Smooth muscle cell (in vitro differentiated cells): Measurements from ENCODE around the gene ZMYND15. TPM values are rescaled to one million over a fixed set of nuclear protein-coding genes. Genes with fewer than 3 reads are reported as not detected.
"Not testable (repeated sequence)": the region's sequence is repeated elsewhere in the genome, so short reads cannot be mapped to it uniquely, and the experiment has no call there.

ENCODE experiments used
- DNase-seq: peaks from one replicate; lab custom pipeline; 2025; ENCODE audit not compliant: unreplicated experiment; lab: John Stamatoyannopoulos, UW
- H2AFZ ChIP-seq: fragments of 200-600 bp; sonication (generic); 2 replicates; pipeline ENCODE4 v1.6.0; 2016; ENCODE audit warnings: antibody characterized with exemption, low read depth, mild to moderate bottlenecking
- H3F3A ChIP-seq: fragments of 200-600 bp; sonication (generic); 2 replicates; pipeline ENCODE4 v1.6.0; 2017; ENCODE audit warnings: antibody characterized with exemption, low read depth
- H3K27ac ChIP-seq: fragments of 200-600 bp; sonication (generic); 2 replicates; pipeline ENCODE4 v1.5.1; 2016; ENCODE audit warnings: low read depth, mild to moderate bottlenecking
- H3K27me3 ChIP-seq: fragments of 200-600 bp; sonication (generic); 2 replicates; pipeline ENCODE4 v1.6.1; 2016; ENCODE audit warnings: low read depth, mild to moderate bottlenecking
- H3K36me3 ChIP-seq: fragments of 200-600 bp; sonication (generic); 2 replicates; pipeline ENCODE4 v1.5.1; 2016; ENCODE audit warnings: low read depth
- H3K4me1 ChIP-seq: fragments of 200-600 bp; sonication (generic); 2 replicates; pipeline ENCODE4 v1.5.1; 2016; ENCODE audit warnings: low read depth
- H3K4me2 ChIP-seq: fragments of 200-600 bp; sonication (generic); 2 replicates; pipeline ENCODE4 v1.6.0; 2016; ENCODE audit warnings: mild to moderate bottlenecking
- H3K4me3 ChIP-seq: fragments of 200-600 bp; sonication (generic); 2 replicates; pipeline ENCODE4 v1.5.1; 2016; ENCODE audit warnings: mild to moderate bottlenecking
- H3K79me2 ChIP-seq: fragments of 200-600 bp; sonication (generic); 2 replicates; pipeline ENCODE4 v1.6.0; 2016; ENCODE audit warnings: low read depth, mild to moderate bottlenecking
- H3K9ac ChIP-seq: fragments of 200-600 bp; sonication (generic); 2 replicates; pipeline ENCODE4 v1.6.0; 2016; ENCODE audit warnings: low read depth
- H3K9me3 ChIP-seq: fragments of 200-600 bp; sonication (generic); replicated peaks from 2 replicates; pipeline ENCODE4 v1.5.1; 2016; ENCODE audit warnings: low read depth
- H4K20me1 ChIP-seq: fragments of 200-600 bp; sonication (generic); 2 replicates; pipeline ENCODE4 v1.6.0; 2016; ENCODE audit warnings: low read depth
- CTCF ChIP-seq: fragments of 200-600 bp; sonication (generic); IDR thresholded peaks from 2 replicates; pipeline ENCODE4 v1.5.1; 2017; ENCODE audit warnings: borderline replicate concordance, mild to moderate bottlenecking, antibody characterized with exemption; ENCODE audit not compliant: insufficient read depth, poor library complexity, severe bottlenecking
- WGBS: methylation state at CpG from one replicate; pipeline ENCODE4 v1.1.7; 2016; ENCODE audit warnings: low lambda C conversion rate; 5-methylcytosine and 5-hydroxymethylcytosine counted together
- polyA plus RNA-seq: library from polyadenylated mRNA; unstranded; fragments of >200 nt; fragmentation: Nextera tagmentation; extraction: Ambion mirVana; gene quantifications from 2 replicates; pipeline ENCODE4 v1.2.1, GENCODE V29; 2016
- total RNA-seq: library from RNA; depleted of rRNA; stranded (reverse); fragments of >200 nt; gene quantifications from 2 replicates; pipeline ENCODE4 v1.2.3, GENCODE V29; 2014

ZMYND15 gene
- total and polyA plus RNA-seq, 2 experiments from 2014 or later, result not detected

DNA sequence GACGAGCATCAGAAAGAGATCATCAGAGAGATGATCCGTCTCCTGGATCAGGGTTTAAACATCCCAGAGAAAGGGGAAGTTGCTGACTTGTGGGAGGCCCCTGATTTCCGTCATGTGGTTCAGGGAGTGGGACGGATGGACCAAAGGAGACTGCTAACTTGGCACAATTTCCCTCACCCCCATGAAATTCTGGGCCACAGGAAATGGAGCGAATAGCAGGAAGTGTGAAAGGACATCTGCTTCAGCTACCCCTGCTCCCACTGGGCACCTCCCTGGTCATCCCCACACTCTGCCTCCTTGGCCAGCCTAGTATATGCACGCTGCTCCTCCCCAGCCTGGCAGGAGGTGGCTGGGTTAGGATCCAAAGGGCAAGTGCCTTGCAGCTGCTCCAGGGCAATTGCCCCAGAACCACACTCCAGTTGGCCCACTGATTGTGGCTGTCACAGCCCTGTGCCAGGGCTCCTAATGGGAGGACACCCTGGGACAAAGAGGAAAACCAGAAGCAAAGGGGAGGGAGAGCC is 27.9 kb upstream of the ZMYND15 start:
- TF ChIP-seq CTCF, result no peak
- no peak overlapping the region for H3K9ac ChIP-seq
- no peak overlapping the region for H3K4me2 ChIP-seq
- DNase-seq, result no peak
- no peak overlapping the region for H3K27ac ChIP-seq
- 78% methylated on average over 6 of the region's 6 CpGs for WGBS
- peaks cover 6% of the 10 kb centered on the region for H3K4me1 ChIP-seq
- H3K4me3 ChIP-seq, result no peak overlapping the region
- no peaks in the 10 kb centered on the region for H3F3A ChIP-seq
- no peaks in the 10 kb centered on the region for H3K9me3 ChIP-seq
- H3K36me3 ChIP-seq, result no peaks in the 10 kb centered on the region
- H2AFZ ChIP-seq, result no peak overlapping the region
- no peaks in the 10 kb centered on the region for H4K20me1 ChIP-seq
- no peaks in the 10 kb centered on the region for H3K79me2 ChIP-seq
- H3K27me3 ChIP-seq, result no peaks in the 10 kb centered on the region

- Histone ChIP-seq H3K9ac (no peak overlapping the region), H3K27me3 (no peaks in the 10 kb centered on the region), H2AFZ (no peak overlapping the region), H3K4me2 (no peak overlapping the region), H3K4me1 (peaks cover 6% of the 10 kb centered on the region), H3K27ac (no peak overlapping the region), H3K9me3 (no peaks in the 10 kb centered on the region), H3K4me3 (no peak overlapping the region), H4K20me1 (no peaks in the 10 kb centered on the region), H3K36me3 (no peaks in the 10 kb centered on the region), H3K79me2 (no peaks in the 10 kb centered on the region), H3F3A (no peaks in the 10 kb centered on the region)
- 92% methylated on average over 3 of the region's 3 CpGs for WGBS
- no peak for TF ChIP-seq CTCF
- DNase-seq, result no peak
Observed at GRCh38 chr17:4712526-4712925, 27.1 kb upstream of the ZMYND15 start.

DNA sequence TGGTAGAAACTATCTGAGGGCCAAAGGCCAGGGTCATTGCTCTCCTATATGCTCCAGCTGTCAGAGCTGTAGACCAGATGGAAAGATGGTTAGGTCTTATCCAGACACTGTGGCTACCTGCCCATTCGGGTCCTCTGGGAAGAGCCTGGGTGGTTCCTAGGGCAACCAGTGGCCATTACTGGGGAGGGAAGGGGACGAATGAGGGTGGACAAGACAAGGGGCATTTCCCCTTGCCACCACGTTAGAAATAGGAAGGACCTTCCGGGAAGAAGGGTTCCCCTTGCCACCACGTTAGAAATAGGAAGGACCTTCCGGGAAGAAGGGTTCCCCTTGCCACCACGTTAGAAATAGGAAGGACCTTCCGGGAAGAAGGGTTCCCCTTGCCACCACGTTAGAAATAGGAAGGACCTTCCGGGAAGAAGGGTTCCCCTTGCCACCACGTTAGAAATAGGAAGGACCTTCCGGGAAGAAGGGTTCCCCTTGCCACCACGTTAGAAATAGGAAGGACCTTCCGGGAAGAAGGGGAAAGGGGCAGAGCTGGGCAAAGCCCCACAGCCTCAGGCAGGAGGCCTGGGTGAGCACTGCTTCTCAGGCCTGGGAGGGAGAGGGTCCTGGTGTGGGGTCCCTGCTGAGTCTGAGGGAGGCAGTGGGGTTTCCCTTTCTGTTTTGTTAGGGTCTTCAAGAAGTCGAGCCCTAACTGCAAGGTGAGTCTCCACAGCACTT is 25.1 kb upstream of the ZMYND15 start:
- H3K27me3 ChIP-seq, H3K27ac ChIP-seq, H3K4me3 ChIP-seq, H3K9ac ChIP-seq, DNase-seq, H4K20me1 ChIP-seq, H3K9me3 ChIP-seq, H3K4me2 ChIP-seq, H3F3A ChIP-seq, H3K36me3 ChIP-seq, H3K79me2 ChIP-seq, H2AFZ ChIP-seq, H3K4me1 ChIP-seq: not testable (repeated sequence)
- WGBS, result 82% methylated on average over 12 of the region's 15 CpGs

- Histone ChIP-seq H3K4me2 (no peak overlapping the region), H4K20me1 (no peaks in the 10 kb centered on the region), H3K9ac (no peak overlapping the region), H3K4me1 (peaks cover 6% of the 10 kb centered on the region), H3K36me3 (no peaks in the 10 kb centered on the region), H3K27me3 (no peaks in the 10 kb centered on the region), H3K4me3 (no peak overlapping the region), H3F3A (no peaks in the 10 kb centered on the region), H2AFZ (no peak overlapping the region), H3K27ac (no peak overlapping the region), H3K9me3 (no peaks in the 10 kb centered on the region), H3K79me2 (no peaks in the 10 kb centered on the region)
- TF ChIP-seq CTCF, result no peak
- 94% methylated on average over 9 of the region's 11 CpGs for WGBS
- no peak for DNase-seq
Observed at GRCh38 chr17:4715063-4715744, 24.4 kb upstream of the ZMYND15 start.
